ENCODE results near the gene PTPRC.

GRCh38 chr1:198629610-198630009, 9.2 kb upstream of the PTPRC start:
- TF ChIP-seq FOXK2 (IDR thresholded peaks at IDR 0.05) (no peak), FOXM1 (IDR thresholded peaks at IDR 0.05; ENCODE audit: borderline replicate concordance) (no peak)

Data from HEK293T (cell line).